ENCODE data around the gene OR10V1.
"Not testable (repeated sequence)": the region's sequence is repeated elsewhere in the genome, so short reads cannot be mapped to it uniquely, and the experiment has no call there.

OR10V1 gene

DNA sequence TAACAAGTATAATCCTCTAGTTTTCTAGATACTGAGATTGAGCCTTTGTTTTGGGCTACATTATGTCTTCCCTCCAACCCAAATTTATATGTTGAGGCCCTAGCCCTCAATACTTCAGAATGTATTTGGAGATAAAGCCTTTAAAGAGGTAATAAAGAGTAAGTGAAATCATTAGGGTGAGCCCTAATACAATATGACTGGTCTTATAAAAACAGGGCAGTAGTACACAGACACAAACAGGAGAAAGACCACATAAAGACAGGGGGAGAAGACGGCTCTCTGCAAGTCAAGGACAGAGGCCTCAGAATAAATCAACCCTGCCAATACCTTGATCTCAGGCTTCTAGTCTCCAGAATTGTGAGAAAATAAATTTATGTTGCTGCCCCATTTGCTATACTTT lies 6.3 kb downstream of the OR10V1 start:
- Histone ChIP-seq H3K9me2 (replicated peaks; ENCODE audit: insufficient read depth, low read length) (no peaks in the 10 kb centered on the region), H2AFZ (ENCODE audit: low read length) (no peak overlapping the region), H3K4me3 (ENCODE audit: low read length) (no peak overlapping the region), H3K36me3 (replicated peaks; ENCODE audit: insufficient read depth, low read length) (no peaks in the 10 kb centered on the region), H3K4me2 (ENCODE audit: low read depth, low read length) (no peak overlapping the region), H3K79me2 (ENCODE audit: low read length) (no peaks in the 10 kb centered on the region), H3F3A (ENCODE audit: insufficient read depth, low read length) (no peaks in the 10 kb centered on the region; the same call in 1 of the 2 replicates), H3K9me3 (replicated peaks; ENCODE audit: insufficient read depth, low read length) (no peaks in the 10 kb centered on the region), H3K27me3 (replicated peaks; ENCODE audit: insufficient read depth, low read length) (no peaks in the 10 kb centered on the region), H3K4me1 (ENCODE audit: low read length) (no peaks in the 10 kb centered on the region), H3K27ac (ENCODE audit: low read length) (no peak overlapping the region), H3K9ac (ENCODE audit: low read length) (no peak overlapping the region), H4K20me1 (ENCODE audit: insufficient read depth, low read length) (no peaks in the 10 kb centered on the region)
- TF ChIP-seq EZH2 (optimal IDR thresholded peaks at IDR 0.05; ENCODE audit: low read depth, low read length) = no peak
- TF ChIP-seq, protein P1, sequence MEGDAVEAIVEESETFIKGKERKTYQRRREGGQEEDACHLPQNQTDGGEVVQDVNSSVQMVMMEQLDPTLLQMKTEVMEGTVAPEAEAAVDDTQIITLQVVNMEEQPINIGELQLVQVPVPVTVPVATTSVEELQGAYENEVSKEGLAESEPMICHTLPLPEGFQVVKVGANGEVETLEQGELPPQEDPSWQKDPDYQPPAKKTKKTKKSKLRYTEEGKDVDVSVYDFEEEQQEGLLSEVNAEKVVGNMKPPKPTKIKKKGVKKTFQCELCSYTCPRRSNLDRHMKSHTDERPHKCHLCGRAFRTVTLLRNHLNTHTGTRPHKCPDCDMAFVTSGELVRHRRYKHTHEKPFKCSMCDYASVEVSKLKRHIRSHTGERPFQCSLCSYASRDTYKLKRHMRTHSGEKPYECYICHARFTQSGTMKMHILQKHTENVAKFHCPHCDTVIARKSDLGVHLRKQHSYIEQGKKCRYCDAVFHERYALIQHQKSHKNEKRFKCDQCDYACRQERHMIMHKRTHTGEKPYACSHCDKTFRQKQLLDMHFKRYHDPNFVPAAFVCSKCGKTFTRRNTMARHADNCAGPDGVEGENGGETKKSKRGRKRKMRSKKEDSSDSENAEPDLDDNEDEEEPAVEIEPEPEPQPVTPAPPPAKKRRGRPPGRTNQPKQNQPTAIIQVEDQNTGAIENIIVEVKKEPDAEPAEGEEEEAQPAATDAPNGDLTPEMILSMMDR (IDR thresholded peaks at IDR 0.05; ENCODE audit: low read length) = no peak
- TF ChIP-seq EZH2phosphoT487 (IDR thresholded peaks at IDR 0.05; ENCODE audit: low read length) = no peak
- DNase-seq = no peak

DNA sequence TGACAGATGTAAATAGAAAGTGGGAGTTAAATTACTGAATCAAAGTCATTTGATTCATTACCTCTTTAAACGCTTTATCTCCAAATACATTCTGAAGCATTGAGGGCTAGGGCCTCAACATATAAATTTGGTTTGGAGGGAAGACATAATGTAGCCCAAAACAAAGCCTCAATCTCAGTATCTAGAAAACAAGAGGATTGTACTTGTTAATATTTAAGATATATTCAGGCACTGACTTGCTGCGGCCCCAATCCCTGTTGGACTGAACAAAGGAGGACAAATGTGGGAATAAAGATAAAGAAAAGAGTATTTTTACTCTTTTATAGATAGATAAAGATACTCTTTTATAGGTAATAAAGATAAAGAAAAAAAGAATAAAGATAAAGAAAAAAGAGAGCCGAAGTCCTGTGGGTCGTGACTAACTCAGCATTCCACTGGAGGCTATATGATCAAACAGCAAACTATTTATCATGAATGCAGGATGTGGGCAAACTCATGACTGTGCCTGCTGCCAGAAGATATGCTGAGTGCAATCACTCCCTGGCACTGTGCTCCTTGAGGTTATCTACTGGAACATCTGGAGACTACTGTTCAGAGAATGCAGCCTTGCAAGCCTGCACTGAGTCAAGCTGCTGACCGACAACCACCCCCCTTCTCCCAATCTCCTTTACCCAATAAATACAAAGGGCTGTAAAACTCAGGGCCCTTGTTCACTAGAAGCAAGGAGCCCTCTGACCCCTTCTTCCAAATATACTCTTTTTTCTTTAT lies 6.9 kb downstream of the OR10V1 start:
- no peak for TF ChIP-seq EZH2 (optimal IDR thresholded peaks at IDR 0.05; ENCODE audit: low read depth, low read length)
- TF ChIP-seq, protein P1 (IDR thresholded peaks at IDR 0.05; ENCODE audit: low read length) = no peak
- TF ChIP-seq EZH2phosphoT487 (IDR thresholded peaks at IDR 0.05; ENCODE audit: low read length) = no peak
- Histone ChIP-seq H3K4me3 (ENCODE audit: low read length) (no peak overlapping the region), H4K20me1 (ENCODE audit: insufficient read depth, low read length) (no peaks in the 10 kb centered on the region), H3K27ac (ENCODE audit: low read length) (no peak overlapping the region), H3F3A (ENCODE audit: insufficient read depth, low read length) (no peaks in the 10 kb centered on the region; the same call in 1 of the 2 replicates), H3K9ac (ENCODE audit: low read length) (no peak overlapping the region), H3K36me3 (replicated peaks; ENCODE audit: insufficient read depth, low read length) (no peaks in the 10 kb centered on the region), H3K9me2 (replicated peaks; ENCODE audit: insufficient read depth, low read length) (no peaks in the 10 kb centered on the region), H3K79me2 (ENCODE audit: low read length) (no peaks in the 10 kb centered on the region), H3K4me2 (ENCODE audit: low read depth, low read length) (no peak overlapping the region), H3K27me3 (replicated peaks; ENCODE audit: insufficient read depth, low read length) (no peaks in the 10 kb centered on the region), H3K4me1 (ENCODE audit: low read length) (no peaks in the 10 kb centered on the region), H2AFZ (ENCODE audit: low read length) (no peak overlapping the region), H3K9me3 (replicated peaks; ENCODE audit: insufficient read depth, low read length) (no peaks in the 10 kb centered on the region)
- DNase-seq = no peak

DNA sequence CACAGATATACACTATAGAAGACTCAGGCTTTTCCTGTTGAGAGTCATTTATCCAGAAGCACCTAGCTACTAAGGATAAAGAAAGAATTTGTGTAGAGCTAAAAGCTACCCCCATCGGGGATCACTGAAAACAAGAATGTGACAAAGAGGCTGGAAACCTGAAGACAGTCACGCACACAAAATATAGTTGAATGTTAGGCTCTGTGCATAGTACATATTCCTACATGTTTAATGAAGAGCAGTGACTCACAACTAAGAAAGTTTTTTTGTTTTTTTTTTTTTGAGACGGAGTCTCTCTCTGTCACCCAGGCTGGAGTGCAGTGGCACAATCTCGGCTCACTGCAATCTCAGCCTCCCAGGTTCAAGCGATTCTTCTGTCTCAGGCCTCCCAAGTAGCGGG lies 8.4 kb downstream of the OR10V1 start:
- no peaks in the 10 kb centered on the region for H3K27me3 ChIP-seq (replicated peaks; ENCODE audit: insufficient read depth, low read length)
- TF ChIP-seq, protein P1 (IDR thresholded peaks at IDR 0.05; ENCODE audit: low read length) = no peak
- no peak for TF ChIP-seq EZH2phosphoT487 (IDR thresholded peaks at IDR 0.05; ENCODE audit: low read length)
- no peak for TF ChIP-seq EZH2 (optimal IDR thresholded peaks at IDR 0.05; ENCODE audit: low read depth, low read length)
- H3K4me3 ChIP-seq (ENCODE audit: low read length) = no peak overlapping the region
- H3K79me2 ChIP-seq (ENCODE audit: low read length) = no peaks in the 10 kb centered on the region
- no peaks in the 10 kb centered on the region; the same call in 1 of the 2 replicates for H3F3A ChIP-seq (ENCODE audit: insufficient read depth, low read length)
- no peak overlapping the region for H3K4me2 ChIP-seq (ENCODE audit: low read depth, low read length)
- no peaks in the 10 kb centered on the region for H3K9me3 ChIP-seq (replicated peaks; ENCODE audit: insufficient read depth, low read length)
- H3K9me2 ChIP-seq (replicated peaks; ENCODE audit: insufficient read depth, low read length) = no peaks in the 10 kb centered on the region
- no peaks in the 10 kb centered on the region for H4K20me1 ChIP-seq (ENCODE audit: insufficient read depth, low read length)
- no peaks in the 10 kb centered on the region for H3K36me3 ChIP-seq (replicated peaks; ENCODE audit: insufficient read depth, low read length)
- no peak overlapping the region for H2AFZ ChIP-seq (ENCODE audit: low read length)
- no peak for DNase-seq
- H3K9ac ChIP-seq (ENCODE audit: low read length) = no peak overlapping the region
- no peaks in the 10 kb centered on the region for H3K4me1 ChIP-seq (ENCODE audit: low read length)
- H3K27ac ChIP-seq (ENCODE audit: low read length) = no peak overlapping the region

DNA sequence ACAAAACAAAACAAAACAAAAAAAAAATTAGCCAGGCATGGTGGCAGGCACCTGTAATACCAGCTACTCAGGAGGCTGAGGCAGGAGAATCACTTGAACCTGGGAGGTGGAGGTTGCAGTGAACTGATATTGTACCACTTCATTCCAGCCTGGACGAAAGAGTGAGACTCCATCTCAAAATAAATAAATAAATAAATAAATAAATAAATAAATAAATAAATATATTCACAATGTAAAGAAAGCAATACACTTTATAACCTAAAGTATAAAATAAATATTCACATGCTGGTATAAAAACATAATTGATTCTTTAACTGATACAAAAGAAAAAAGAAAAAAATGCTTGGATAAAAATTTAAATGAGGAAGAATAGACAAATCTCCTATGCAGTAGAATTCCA lies 10.1 kb downstream of the OR10V1 start:
- not testable (repeated sequence) for H3K27ac ChIP-seq (ENCODE audit: low read length); H3K9me3 ChIP-seq (replicated peaks; ENCODE audit: insufficient read depth, low read length); H3K27me3 ChIP-seq (replicated peaks; ENCODE audit: insufficient read depth, low read length)

DNA sequence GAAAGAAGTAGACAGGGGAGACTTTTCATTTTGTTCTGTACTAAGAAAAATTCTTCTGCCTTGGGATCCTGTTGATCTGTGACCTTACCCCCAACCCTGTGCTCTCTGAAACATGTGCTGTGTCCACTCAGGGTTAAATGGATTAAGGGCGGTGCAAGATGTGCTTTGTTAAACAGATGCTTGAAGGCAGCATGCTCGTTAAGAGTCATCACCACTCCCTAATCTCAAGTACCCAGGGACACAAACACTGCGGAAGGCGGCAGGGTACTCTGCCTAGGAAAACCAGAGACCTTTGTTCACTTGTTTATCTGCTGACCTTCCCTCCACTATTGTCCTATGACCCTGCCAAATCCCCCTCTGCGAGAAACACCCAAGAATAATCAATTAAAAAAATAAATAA lies 13.5 kb downstream of the OR10V1 start:
- H2AFZ ChIP-seq (ENCODE audit: low read length); H3K9ac ChIP-seq (ENCODE audit: low read length); H3K27ac ChIP-seq (ENCODE audit: low read length); H3K4me3 ChIP-seq (ENCODE audit: low read length); H3K36me3 ChIP-seq (replicated peaks; ENCODE audit: insufficient read depth, low read length); H3K4me1 ChIP-seq (ENCODE audit: low read length); H3F3A ChIP-seq (ENCODE audit: insufficient read depth, low read length); H3K9me3 ChIP-seq (replicated peaks; ENCODE audit: insufficient read depth, low read length); H3K9me2 ChIP-seq (replicated peaks; ENCODE audit: insufficient read depth, low read length); H4K20me1 ChIP-seq (ENCODE audit: insufficient read depth, low read length); H3K4me2 ChIP-seq (ENCODE audit: low read depth, low read length); DNase-seq; H3K27me3 ChIP-seq (replicated peaks; ENCODE audit: insufficient read depth, low read length); H3K79me2 ChIP-seq (ENCODE audit: low read length): not testable (repeated sequence)

More for the DNA sequence above, 10.1 kb downstream of the OR10V1 start:
- not testable (repeated sequence) for H3F3A ChIP-seq (ENCODE audit: insufficient read depth, low read length); H2AFZ ChIP-seq (ENCODE audit: low read length); H3K36me3 ChIP-seq (replicated peaks; ENCODE audit: insufficient read depth, low read length); DNase-seq; H3K79me2 ChIP-seq (ENCODE audit: low read length); H3K4me2 ChIP-seq (ENCODE audit: low read depth, low read length); H3K4me3 ChIP-seq (ENCODE audit: low read length); H3K4me1 ChIP-seq (ENCODE audit: low read length); H4K20me1 ChIP-seq (ENCODE audit: insufficient read depth, low read length); H3K9me2 ChIP-seq (replicated peaks; ENCODE audit: insufficient read depth, low read length); H3K9ac ChIP-seq (ENCODE audit: low read length)
